Measurements from ENCODE around the gene MS4A15.
"Not testable (repeated sequence)": the region's sequence is repeated elsewhere in the genome, so short reads cannot be mapped to it uniquely, and the experiment has no call there.

MS4A15 gene

GRCh38 chr11:60748225-60748624 lies 8.4 kb upstream of the MS4A15 start:
- TF ChIP-seq CTCF (IDR thresholded peaks at IDR 0.05; ENCODE audit: low read depth, low read length) = no peak
- H3K4me3 ChIP-seq (ENCODE audit: low read depth, low read length) = no peak overlapping the region
- DNase-seq (ENCODE audit: low read depth, low spot score) = no peak
- in situ Hi-C loops (cut with HindIII; ENCODE audit: low sequenced_read_pairs) = no loop called here

GRCh38 chr11:60748821-60749220 lies 7.8 kb upstream of the MS4A15 start:
- DNase-seq (ENCODE audit: low read depth, low spot score) = no peak
- no peak overlapping the region for H3K4me3 ChIP-seq (ENCODE audit: low read depth, low read length)
- no peak for TF ChIP-seq CTCF (IDR thresholded peaks at IDR 0.05; ENCODE audit: low read depth, low read length)
- in situ Hi-C loops (cut with HindIII; ENCODE audit: low sequenced_read_pairs) = no loop called here

- TF ChIP-seq CTCF (IDR thresholded peaks at IDR 0.05; ENCODE audit: low read depth, low read length) = no peak
- no peak overlapping the region for H3K4me3 ChIP-seq (ENCODE audit: low read depth, low read length)
- in situ Hi-C loops (cut with HindIII; ENCODE audit: low sequenced_read_pairs) = no loop called here
- no peak for DNase-seq (ENCODE audit: low read depth, low spot score)
These were observed 5.8 kb upstream of the MS4A15 start for GRCh38 chr11:60750911-60751310.

- DNase-seq (ENCODE audit: low read depth, low spot score) = no peak
- in situ Hi-C loops (cut with HindIII; ENCODE audit: low sequenced_read_pairs) = no loop called here
- TF ChIP-seq CTCF (IDR thresholded peaks at IDR 0.05; ENCODE audit: low read depth, low read length) = no peak
- no peak overlapping the region for H3K4me3 ChIP-seq (ENCODE audit: low read depth, low read length)
These were observed 3.4 kb upstream of the MS4A15 start for GRCh38 chr11:60753309-60753708.

GRCh38 chr11:60754887-60755286 lies 1.8 kb upstream of the MS4A15 start:
- no peak overlapping the region for H3K4me3 ChIP-seq (ENCODE audit: low read depth, low read length)
- in situ Hi-C loops (cut with HindIII; ENCODE audit: low sequenced_read_pairs) = no loop called here
- DNase-seq (ENCODE audit: low read depth, low spot score) = no peak
- no peak for TF ChIP-seq CTCF (IDR thresholded peaks at IDR 0.05; ENCODE audit: low read depth, low read length)

- no peak for TF ChIP-seq CTCF (IDR thresholded peaks at IDR 0.05; ENCODE audit: low read depth, low read length)
- DNase-seq (ENCODE audit: low read depth, low spot score) = no peak
- in situ Hi-C loops (cut with HindIII; ENCODE audit: low sequenced_read_pairs) = no loop called here
- H3K4me3 ChIP-seq (ENCODE audit: low read depth, low read length) = no peak overlapping the region
These were observed 649 bp downstream of the MS4A15 start for GRCh38 chr11:60757231-60757800.

GRCh38 chr11:60758671-60759070 lies 2.0 kb downstream of the MS4A15 start:
- H3K4me3 ChIP-seq (ENCODE audit: low read depth, low read length); DNase-seq (ENCODE audit: low read depth, low spot score); in situ Hi-C loops (cut with HindIII; ENCODE audit: low sequenced_read_pairs): not testable (repeated sequence)

GRCh38 chr11:60759438-60760225 lies 3.0 kb downstream of the MS4A15 start:
- DNase-seq (ENCODE audit: low read depth, low spot score); H3K4me3 ChIP-seq (ENCODE audit: low read depth, low read length); in situ Hi-C loops (cut with HindIII; ENCODE audit: low sequenced_read_pairs): not testable (repeated sequence)

Measured in astrocyte of the spinal cord (primary cell).